Smooth muscle cell (in vitro differentiated cells): ENCODE measurements around the gene BRD3. TPM values are rescaled to one million over a fixed set of nuclear protein-coding genes. Genes with fewer than 3 reads are reported as not detected.

Source experiments
- DNase-seq: peaks from one replicate; lab custom pipeline; 2025; ENCODE audit not compliant: unreplicated experiment; lab: John Stamatoyannopoulos, UW
- H2AFZ ChIP-seq: fragments of 200-600 bp; sonication (generic); 2 replicates; pipeline ENCODE4 v1.6.0; 2016; ENCODE audit warnings: antibody characterized with exemption, low read depth, mild to moderate bottlenecking
- H3F3A ChIP-seq: fragments of 200-600 bp; sonication (generic); 2 replicates; pipeline ENCODE4 v1.6.0; 2017; ENCODE audit warnings: antibody characterized with exemption, low read depth
- H3K27ac ChIP-seq: fragments of 200-600 bp; sonication (generic); 2 replicates; pipeline ENCODE4 v1.5.1; 2016; ENCODE audit warnings: low read depth, mild to moderate bottlenecking
- H3K27me3 ChIP-seq: fragments of 200-600 bp; sonication (generic); 2 replicates; pipeline ENCODE4 v1.6.1; 2016; ENCODE audit warnings: low read depth, mild to moderate bottlenecking
- H3K36me3 ChIP-seq: fragments of 200-600 bp; sonication (generic); 2 replicates; pipeline ENCODE4 v1.5.1; 2016; ENCODE audit warnings: low read depth
- H3K4me1 ChIP-seq: fragments of 200-600 bp; sonication (generic); 2 replicates; pipeline ENCODE4 v1.5.1; 2016; ENCODE audit warnings: low read depth
- H3K4me2 ChIP-seq: fragments of 200-600 bp; sonication (generic); 2 replicates; pipeline ENCODE4 v1.6.0; 2016; ENCODE audit warnings: mild to moderate bottlenecking
- H3K4me3 ChIP-seq: fragments of 200-600 bp; sonication (generic); 2 replicates; pipeline ENCODE4 v1.5.1; 2016; ENCODE audit warnings: mild to moderate bottlenecking
- H3K79me2 ChIP-seq: fragments of 200-600 bp; sonication (generic); 2 replicates; pipeline ENCODE4 v1.6.0; 2016; ENCODE audit warnings: low read depth, mild to moderate bottlenecking
- H3K9ac ChIP-seq: fragments of 200-600 bp; sonication (generic); 2 replicates; pipeline ENCODE4 v1.6.0; 2016; ENCODE audit warnings: low read depth
- H3K9me3 ChIP-seq: fragments of 200-600 bp; sonication (generic); replicated peaks from 2 replicates; pipeline ENCODE4 v1.5.1; 2016; ENCODE audit warnings: low read depth
- H4K20me1 ChIP-seq: fragments of 200-600 bp; sonication (generic); 2 replicates; pipeline ENCODE4 v1.6.0; 2016; ENCODE audit warnings: low read depth
- CTCF ChIP-seq: fragments of 200-600 bp; sonication (generic); IDR thresholded peaks from 2 replicates; pipeline ENCODE4 v1.5.1; 2017; ENCODE audit warnings: borderline replicate concordance, mild to moderate bottlenecking, antibody characterized with exemption; ENCODE audit not compliant: insufficient read depth, poor library complexity, severe bottlenecking
- WGBS: methylation state at CpG from one replicate; pipeline ENCODE4 v1.1.7; 2016; ENCODE audit warnings: low lambda C conversion rate; 5-methylcytosine and 5-hydroxymethylcytosine counted together
- polyA plus RNA-seq: library from polyadenylated mRNA; unstranded; fragments of >200 nt; fragmentation: Nextera tagmentation; extraction: Ambion mirVana; gene quantifications from 2 replicates; pipeline ENCODE4 v1.2.1, GENCODE V29; 2016
- total RNA-seq: library from RNA; depleted of rRNA; stranded (reverse); fragments of >200 nt; gene quantifications from 2 replicates; pipeline ENCODE4 v1.2.3, GENCODE V29; 2014

Gene BRD3
- total and polyA plus RNA-seq, 2 experiments from 2014 or later = 9.2 to 34.1 TPM

GRCh38 chr9:133987946-133988665 is 79.7 kb downstream of the BRD3 start:
- H3K36me3 ChIP-seq = no peaks in the 10 kb centered on the region
- DNase-seq = no peak
- peaks cover 90% of the 10 kb centered on the region for H4K20me1 ChIP-seq
- peaks cover 86% of the 10 kb centered on the region for H3K79me2 ChIP-seq
- no peak for TF ChIP-seq CTCF
- no peaks in the 10 kb centered on the region for H3K27me3 ChIP-seq
- no peaks in the 10 kb centered on the region for H3F3A ChIP-seq
- no peak overlapping the region for H3K4me3 ChIP-seq
- no peaks in the 10 kb centered on the region for H3K9me3 ChIP-seq
- H3K27ac ChIP-seq = no peak overlapping the region
- no peak overlapping the region for H2AFZ ChIP-seq
- peaks cover 11% of the 10 kb centered on the region for H3K4me1 ChIP-seq
- H3K4me2 ChIP-seq = no peak overlapping the region
- WGBS = 90% methylated on average over 16 of the region's 16 CpGs
- no peak overlapping the region for H3K9ac ChIP-seq

GRCh38 chr9:133987446-133987788 is 80.4 kb downstream of the BRD3 start:
- TF ChIP-seq CTCF = no peak
- peaks cover 97% of the 10 kb centered on the region for H4K20me1 ChIP-seq
- no peak for DNase-seq

GRCh38 chr9:133986774-133987445 is 80.9 kb downstream of the BRD3 start:
- no peak overlapping the region for H3K4me2 ChIP-seq
- H3K27ac ChIP-seq = no peak overlapping the region
- H3K4me3 ChIP-seq = no peak overlapping the region
- H3K4me1 ChIP-seq = peaks cover 11% of the 10 kb centered on the region
- 93% methylated on average over 13 of the region's 13 CpGs for WGBS
- no peak for TF ChIP-seq CTCF
- no peaks in the 10 kb centered on the region for H3K9me3 ChIP-seq
- no peaks in the 10 kb centered on the region for H3F3A ChIP-seq
- H3K36me3 ChIP-seq = no peaks in the 10 kb centered on the region
- H3K27me3 ChIP-seq = no peaks in the 10 kb centered on the region
- DNase-seq = no peak
- H3K79me2 ChIP-seq = peaks cover 96% of the 10 kb centered on the region
- no peak overlapping the region for H2AFZ ChIP-seq
- no peak overlapping the region for H3K9ac ChIP-seq
- peaks cover 100% of the 10 kb centered on the region for H4K20me1 ChIP-seq

More at GRCh38 chr9:133987446-133987788, 80.4 kb downstream of the BRD3 start:
- 90% methylated on average over 14 of the region's 14 CpGs for WGBS
- Histone ChIP-seq H3K79me2 (peaks cover 92% of the 10 kb centered on the region), H3K9me3 (no peaks in the 10 kb centered on the region), H3K36me3 (no peaks in the 10 kb centered on the region), H2AFZ (no peak overlapping the region), H3K4me2 (no peak overlapping the region), H3K4me3 (no peak overlapping the region), H3K4me1 (peaks cover 11% of the 10 kb centered on the region), H3K27me3 (no peaks in the 10 kb centered on the region), H3K27ac (no peak overlapping the region), H3K9ac (no peak overlapping the region), H3F3A (no peaks in the 10 kb centered on the region)
